KG1 (cell line): ENCODE data around the gene BCL10.

ENCODE experiments used
- DNase-seq: peaks from one replicate; lab custom pipeline; 2025; lab: John Stamatoyannopoulos, UW

Gene BCL10

GRCh38 chr1:85220756-85221201, 55.7 kb downstream of the BCL10 start:
- no peak for DNase-seq

GRCh38 chr1:85219853-85220610, 56.4 kb downstream of the BCL10 start:
- DNase-seq, result no peak

- DNase-seq, result no peak
These were observed 59.7 kb downstream of the BCL10 start for GRCh38 chr1:85216697-85217096.
